ENCODE results near the gene CCDC15.
A peak's percentile ranks its signal among the peaks of the same experiment; 100 is the strongest.

The CCDC15 gene

GRCh38 chr11:124944565-124944964, 9.4 kb upstream of the CCDC15 start:
- no peak overlapping the region for H3K27ac ChIP-seq (ENCODE audit: low read depth, low read length)
- H3K4ac ChIP-seq (ENCODE audit: low read depth, low read length) = no peak overlapping the region
- no peak overlapping the region for H3K56ac ChIP-seq (ENCODE audit: low read length)
- no peak overlapping the region for H2BK120ac ChIP-seq (ENCODE audit: low read depth, low read length)
- H3K79me1 ChIP-seq (ENCODE audit: low read length) = no peaks in the 10 kb centered on the region
- H3K4me2 ChIP-seq (ENCODE audit: low read length) = no peak overlapping the region
- H3K4me3 ChIP-seq (ENCODE audit: low read length) = no peak overlapping the region
- no peak overlapping the region for H3K23ac ChIP-seq (ENCODE audit: low read length)
- no peaks in the 10 kb centered on the region for H3K4me1 ChIP-seq (ENCODE audit: control insufficient read depth, low read depth, low read length)
- H4K5ac ChIP-seq (ENCODE audit: low read length) = no peak overlapping the region
- no peaks in the 10 kb centered on the region for H3K79me2 ChIP-seq (ENCODE audit: control insufficient read depth, insufficient read depth, low read length)
- H4K8ac ChIP-seq (ENCODE audit: low read depth, low read length) = no peak overlapping the region
- no peaks in the 10 kb centered on the region for H3K36me3 ChIP-seq (ENCODE audit: control insufficient read depth, insufficient read depth, low read length)
- no peak for DNase-seq
- H3K9ac ChIP-seq (ENCODE audit: low read length) = no peak overlapping the region
- H2BK5ac ChIP-seq (ENCODE audit: low read length) = no peak overlapping the region
- WGBS (ENCODE audit: extremely low coverage, insufficient coverage, low lambda C conversion rate) = no CpG with 5 or more reads among the region's 3 CpGs
- no peaks in the 10 kb centered on the region for H3K27me3 ChIP-seq (ENCODE audit: insufficient read depth, low read length, poor library complexity)
- H2AK5ac ChIP-seq (ENCODE audit: low read length) = no peak overlapping the region
- H2BK15ac ChIP-seq (replicated peaks; ENCODE audit: low read depth) = no peak overlapping the region
- H3K18ac ChIP-seq (ENCODE audit: low read length) = no peak overlapping the region

- no peak overlapping the region for H4K8ac ChIP-seq (ENCODE audit: low read depth, low read length)
- no peak overlapping the region for H4K5ac ChIP-seq (ENCODE audit: low read length)
- no peak overlapping the region for H2BK120ac ChIP-seq (ENCODE audit: low read depth, low read length)
- H3K27me3 ChIP-seq (ENCODE audit: insufficient read depth, low read length, poor library complexity) = no peaks in the 10 kb centered on the region
- no peak overlapping the region for H3K4me2 ChIP-seq (ENCODE audit: low read length)
- no peak overlapping the region for H2BK5ac ChIP-seq (ENCODE audit: low read length)
- H2BK15ac ChIP-seq (replicated peaks; ENCODE audit: low read depth) = no peak overlapping the region
- no peak overlapping the region for H2AK5ac ChIP-seq (ENCODE audit: low read length)
- H3K36me3 ChIP-seq (ENCODE audit: control insufficient read depth, insufficient read depth, low read length) = no peaks in the 10 kb centered on the region
- WGBS (ENCODE audit: extremely low coverage, insufficient coverage, low lambda C conversion rate) = no CpG with 5 or more reads among the region's 6 CpGs
- H3K18ac ChIP-seq (ENCODE audit: low read length) = no peak overlapping the region
- no peak for DNase-seq
- no peak overlapping the region for H3K4me3 ChIP-seq (ENCODE audit: low read length)
- H3K9ac ChIP-seq (ENCODE audit: low read length) = no peak overlapping the region
- no peaks in the 10 kb centered on the region for H3K79me2 ChIP-seq (ENCODE audit: control insufficient read depth, insufficient read depth, low read length)
- no peaks in the 10 kb centered on the region for H3K79me1 ChIP-seq (ENCODE audit: low read length)
- no peak overlapping the region for H3K4ac ChIP-seq (ENCODE audit: low read depth, low read length)
- H3K56ac ChIP-seq (ENCODE audit: low read length) = no peak overlapping the region
- no peaks in the 10 kb centered on the region for H3K4me1 ChIP-seq (ENCODE audit: control insufficient read depth, low read depth, low read length)
- no peak overlapping the region for H3K27ac ChIP-seq (ENCODE audit: low read depth, low read length)
- H3K23ac ChIP-seq (ENCODE audit: low read length) = no peak overlapping the region
These were observed 8.2 kb upstream of the CCDC15 start for GRCh38 chr11:124945826-124946225.

GRCh38 chr11:124946735-124947141, 7.3 kb upstream of the CCDC15 start:
- no peaks in the 10 kb centered on the region for H3K79me1 ChIP-seq (ENCODE audit: low read length)
- no peak overlapping the region for H3K18ac ChIP-seq (ENCODE audit: low read length)
- H3K27me3 ChIP-seq (ENCODE audit: insufficient read depth, low read length, poor library complexity) = no peaks in the 10 kb centered on the region
- H3K9ac ChIP-seq (ENCODE audit: low read length) = no peak overlapping the region
- H2BK5ac ChIP-seq (ENCODE audit: low read length) = no peak overlapping the region
- WGBS (ENCODE audit: extremely low coverage, insufficient coverage, low lambda C conversion rate) = no CpG with 5 or more reads among the region's 2 CpGs
- H2AK5ac ChIP-seq (ENCODE audit: low read length) = no peak overlapping the region
- no peak overlapping the region for H3K23ac ChIP-seq (ENCODE audit: low read length)
- no peak overlapping the region for H3K27ac ChIP-seq (ENCODE audit: low read depth, low read length)
- no peaks in the 10 kb centered on the region for H3K4me1 ChIP-seq (ENCODE audit: control insufficient read depth, low read depth, low read length)
- no peaks in the 10 kb centered on the region for H3K36me3 ChIP-seq (ENCODE audit: control insufficient read depth, insufficient read depth, low read length)
- no peak overlapping the region for H3K4ac ChIP-seq (ENCODE audit: low read depth, low read length)
- H3K56ac ChIP-seq (ENCODE audit: low read length) = no peak overlapping the region
- H4K5ac ChIP-seq (ENCODE audit: low read length) = no peak overlapping the region
- no peaks in the 10 kb centered on the region for H3K79me2 ChIP-seq (ENCODE audit: control insufficient read depth, insufficient read depth, low read length)
- H2BK120ac ChIP-seq (ENCODE audit: low read depth, low read length) = no peak overlapping the region
- no peak overlapping the region for H3K4me3 ChIP-seq (ENCODE audit: low read length)
- H2BK15ac ChIP-seq (replicated peaks; ENCODE audit: low read depth) = no peak overlapping the region
- H4K8ac ChIP-seq (ENCODE audit: low read depth, low read length) = no peak overlapping the region
- no peak overlapping the region for H3K4me2 ChIP-seq (ENCODE audit: low read length)
- DNase-seq = no peak

- no peak for DNase-seq
- Histone ChIP-seq H3K36me3 (ENCODE audit: control insufficient read depth, insufficient read depth, low read length) (no peaks in the 10 kb centered on the region), H2AK5ac (ENCODE audit: low read length) (no peak overlapping the region), H3K4ac (ENCODE audit: low read depth, low read length) (no peak overlapping the region), H3K79me1 (ENCODE audit: low read length) (no peaks in the 10 kb centered on the region), H3K56ac (ENCODE audit: low read length) (no peak overlapping the region), H3K27ac (ENCODE audit: low read depth, low read length) (no peak overlapping the region), H3K79me2 (ENCODE audit: control insufficient read depth, insufficient read depth, low read length) (no peaks in the 10 kb centered on the region), H4K5ac (ENCODE audit: low read length) (no peak overlapping the region), H3K27me3 (ENCODE audit: insufficient read depth, low read length, poor library complexity) (no peaks in the 10 kb centered on the region), H3K18ac (ENCODE audit: low read length) (no peak overlapping the region), H2BK120ac (ENCODE audit: low read depth, low read length) (no peak overlapping the region), H4K8ac (ENCODE audit: low read depth, low read length) (no peak overlapping the region), H3K9ac (ENCODE audit: low read length) (no peak overlapping the region), H3K4me3 (ENCODE audit: low read length) (no peak overlapping the region), H2BK5ac (ENCODE audit: low read length) (no peak overlapping the region), H2BK15ac (replicated peaks; ENCODE audit: low read depth) (no peak overlapping the region), H3K4me2 (ENCODE audit: low read length) (no peak overlapping the region), H3K4me1 (ENCODE audit: control insufficient read depth, low read depth, low read length) (peaks cover 3% of the 10 kb centered on the region), H3K23ac (ENCODE audit: low read length) (no peak overlapping the region)
These were observed 3.2 kb upstream of the CCDC15 start for GRCh38 chr11:124950601-124951330.

- no peak overlapping the region for H2BK15ac ChIP-seq (replicated peaks; ENCODE audit: low read depth)
- no CpG with 5 or more reads among the region's 3 CpGs for WGBS (ENCODE audit: extremely low coverage, insufficient coverage, low lambda C conversion rate)
- no peak overlapping the region for H3K4ac ChIP-seq (ENCODE audit: low read depth, low read length)
- peaks cover 3% of the 10 kb centered on the region for H3K4me1 ChIP-seq (ENCODE audit: control insufficient read depth, low read depth, low read length)
- H3K27me3 ChIP-seq (ENCODE audit: insufficient read depth, low read length, poor library complexity) = no peaks in the 10 kb centered on the region
- no peak overlapping the region for H2BK5ac ChIP-seq (ENCODE audit: low read length)
- H4K8ac ChIP-seq (ENCODE audit: low read depth, low read length) = no peak overlapping the region
- H2AK5ac ChIP-seq (ENCODE audit: low read length) = no peak overlapping the region
- H3K79me1 ChIP-seq (ENCODE audit: low read length) = no peaks in the 10 kb centered on the region
- no peaks in the 10 kb centered on the region for H3K79me2 ChIP-seq (ENCODE audit: control insufficient read depth, insufficient read depth, low read length)
- no peak overlapping the region for H3K23ac ChIP-seq (ENCODE audit: low read length)
- no peak overlapping the region for H3K4me2 ChIP-seq (ENCODE audit: low read length)
- H3K36me3 ChIP-seq (ENCODE audit: control insufficient read depth, insufficient read depth, low read length) = no peaks in the 10 kb centered on the region
- H3K27ac ChIP-seq (ENCODE audit: low read depth, low read length) = no peak overlapping the region
- no peak overlapping the region for H3K56ac ChIP-seq (ENCODE audit: low read length)
- no peak overlapping the region for H2BK120ac ChIP-seq (ENCODE audit: low read depth, low read length)
- H3K4me3 ChIP-seq (ENCODE audit: low read length) = no peak overlapping the region
- no peak for DNase-seq
- H4K5ac ChIP-seq (ENCODE audit: low read length) = no peak overlapping the region
- H3K9ac ChIP-seq (ENCODE audit: low read length) = no peak overlapping the region
- no peak overlapping the region for H3K18ac ChIP-seq (ENCODE audit: low read length)
These were observed 2.7 kb upstream of the CCDC15 start for GRCh38 chr11:124951341-124951740.

- no peak for DNase-seq
- H2BK120ac ChIP-seq (ENCODE audit: low read depth, low read length) = no peak overlapping the region
- H3K79me2 ChIP-seq (ENCODE audit: control insufficient read depth, insufficient read depth, low read length) = no peaks in the 10 kb centered on the region
- peak overlapping the region; percentile 28 for H3K4me2 ChIP-seq (ENCODE audit: low read length)
- peak overlapping the region; percentile 57 for H3K9ac ChIP-seq (ENCODE audit: low read length)
- H3K18ac ChIP-seq (ENCODE audit: low read length) = no peak overlapping the region
- no peak overlapping the region for H4K8ac ChIP-seq (ENCODE audit: low read depth, low read length)
- peaks cover 3% of the 10 kb centered on the region for H3K4me1 ChIP-seq (ENCODE audit: control insufficient read depth, low read depth, low read length)
- H3K23ac ChIP-seq (ENCODE audit: low read length) = no peak overlapping the region
- no peak overlapping the region for H2BK5ac ChIP-seq (ENCODE audit: low read length)
- H3K4ac ChIP-seq (ENCODE audit: low read depth, low read length) = no peak overlapping the region
- WGBS (ENCODE audit: extremely low coverage, insufficient coverage, low lambda C conversion rate) = no CpG with 5 or more reads among the region's 6 CpGs
- H3K36me3 ChIP-seq (ENCODE audit: control insufficient read depth, insufficient read depth, low read length) = no peaks in the 10 kb centered on the region
- no peak overlapping the region for H2AK5ac ChIP-seq (ENCODE audit: low read length)
- peak overlapping the region; percentile 45 for H3K4me3 ChIP-seq (ENCODE audit: low read length)
- no peaks in the 10 kb centered on the region for H3K27me3 ChIP-seq (ENCODE audit: insufficient read depth, low read length, poor library complexity)
- H3K27ac ChIP-seq (ENCODE audit: low read depth, low read length) = no peak overlapping the region
- H3K56ac ChIP-seq (ENCODE audit: low read length) = peak overlapping the region; percentile 73
- no peaks in the 10 kb centered on the region for H3K79me1 ChIP-seq (ENCODE audit: low read length)
- peak overlapping the region; percentile 50 for H4K5ac ChIP-seq (ENCODE audit: low read length)
- no peak overlapping the region for H2BK15ac ChIP-seq (replicated peaks; ENCODE audit: low read depth)
These were observed 571 bp downstream of the CCDC15 start for GRCh38 chr11:124954590-124954955.

Measured in mesendoderm (in vitro differentiated cells).